ENCODE results near the gene TOLLIP.
"Not testable (repeated sequence)": the region's sequence is repeated elsewhere in the genome, so short reads cannot be mapped to it uniquely, and the experiment has no call there.

DNA sequence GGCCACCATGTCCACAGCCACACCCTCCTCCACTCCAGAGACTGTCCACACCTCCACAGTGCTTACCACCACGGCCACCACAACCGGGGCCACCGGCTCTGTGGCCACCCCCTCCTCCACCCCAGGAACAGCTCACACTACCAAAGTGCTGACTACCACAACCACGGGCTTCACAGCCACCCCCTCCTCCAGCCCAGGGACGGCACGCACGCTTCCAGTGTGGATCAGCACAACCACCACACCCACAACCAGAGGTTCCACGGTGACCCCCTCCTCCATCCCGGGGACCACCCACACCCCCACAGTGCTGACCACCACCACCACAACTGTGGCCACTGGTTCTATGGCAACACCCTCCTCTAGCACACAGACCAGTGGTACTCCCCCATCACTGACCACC is 64.9 kb downstream of the TOLLIP start:
- not testable (repeated sequence) for TF ChIP-seq TARDBP (IDR thresholded peaks at IDR 0.05); SP1 (IDR thresholded peaks at IDR 0.05); BHLHE40 (IDR thresholded peaks at IDR 0.05; ENCODE audit: borderline replicate concordance); CTBP1 (IDR thresholded peaks at IDR 0.05; ENCODE audit: borderline replicate concordance)
